Sciatic nerve (tissue), 2 donors: ENCODE data around the gene TRIM24. TPM values are rescaled to one million over a fixed set of nuclear protein-coding genes. Genes with fewer than 3 reads are reported as not detected.
"Not testable (repeated sequence)": the region's sequence is repeated elsewhere in the genome, so short reads cannot be mapped to it uniquely, and the experiment has no call there.

Experiments
- ATAC-seq: fragments of 200-7000 bp; cut with Tn5 transposase; one replicate; pipeline ENCODE4 v1.9.1; 2020; ENCODE audit warnings: mild to moderate bottlenecking, moderate library complexity
- DNase-seq: peaks from one replicate; pipeline ENCODE4 v3.0.0-alpha.2; 2020; ENCODE audit warnings: low spot score
- intact Hi-C: fragments of 100-400 bp; cut with DNase I; formaldehyde crosslinking; loops from one replicate; pipeline ENCODE4 v1.14.2; 2022
- total RNA-seq: library from RNA; stranded (reverse); fragmentation: NEBNext Ultra II Directional; extraction: Animal tissue kit (Norgen Biotek cat#: 25700); gene quantifications from one replicate; pipeline ENCODE4 v1.2.1, GENCODE V29; 2021
- donor health status: DM: no; HTN: no; CAD: no.
- donor health status: DM: no; HTN: no; CAD: no.

Gene TRIM24
- total RNA-seq, 1 donor from 2014 or later: 14.8 TPM

- intact Hi-C loops: no loop called here
- ATAC-seq: no peak
- no peak for DNase-seq
These were observed 1.3 kb upstream of the TRIM24 start for GRCh38 chr7:138458576-138459412.

- DNase-seq (peak; percentile 98), ATAC-seq (peak; percentile 99)
- intact Hi-C loops: no loop called here
These were observed 465 bp upstream of the TRIM24 start for GRCh38 chr7:138459413-138460175.

GRCh38 chr7:138460649-138461607 is 869 bp downstream of the TRIM24 start:
- intact Hi-C loops: no loop called here
- ATAC-seq: no peak
- DNase-seq: peak; percentile 70

- intact Hi-C loops, ATAC-seq, DNase-seq: not testable (repeated sequence)
These were observed 3.2 kb downstream of the TRIM24 start for GRCh38 chr7:138463291-138463618.

- ATAC-seq (no peak), DNase-seq (no peak)
- intact Hi-C loops: no loop called here
These were observed 5.0 kb downstream of the TRIM24 start for GRCh38 chr7:138465046-138465445.

GRCh38 chr7:138466069-138466756 is 6.2 kb downstream of the TRIM24 start:
- DNase-seq, ATAC-seq, intact Hi-C loops: not testable (repeated sequence)

- intact Hi-C loops: no loop called here
- ATAC-seq (no peak), DNase-seq (no peak)
These were observed 8.4 kb downstream of the TRIM24 start for GRCh38 chr7:138468244-138469123.

GRCh38 chr7:138470391-138471157 is 10.5 kb downstream of the TRIM24 start:
- DNase-seq: no peak
- ATAC-seq: no peak
- intact Hi-C loops: no loop called here

GRCh38 chr7:138472292-138473079 is 12.4 kb downstream of the TRIM24 start:
- no peak for DNase-seq
- ATAC-seq: no peak
- intact Hi-C loops: no loop called here

- DNase-seq (no peak), ATAC-seq (no peak)
- intact Hi-C loops: no loop called here
These were observed 15.3 kb downstream of the TRIM24 start for GRCh38 chr7:138475377-138475776.

- intact Hi-C loops: no loop called here
- DNase-seq (no peak), ATAC-seq (no peak)
These were observed 17.1 kb downstream of the TRIM24 start for GRCh38 chr7:138477081-138477578.

GRCh38 chr7:138477581-138477980 is 17.5 kb downstream of the TRIM24 start:
- intact Hi-C loops: no loop called here
- DNase-seq (no peak), ATAC-seq (no peak)

GRCh38 chr7:138478499-138478908 is 18.4 kb downstream of the TRIM24 start:
- no peak for DNase-seq
- intact Hi-C loops: no loop called here
- ATAC-seq: no peak

- intact Hi-C loops: no loop called here
- DNase-seq (no peak), ATAC-seq (no peak)
These were observed 20.5 kb downstream of the TRIM24 start for GRCh38 chr7:138480527-138480926.

GRCh38 chr7:138481447-138482380 is 21.7 kb downstream of the TRIM24 start:
- no peak for DNase-seq
- intact Hi-C loops: no loop called here
- ATAC-seq: no peak
